Endothelial cell of umbilical vein (primary cell): ENCODE measurements around the gene ROCK2. TPM values are rescaled to one million over a fixed set of nuclear protein-coding genes. Genes with fewer than 3 reads are reported as not detected.

Experiments
- BruUV-seq: library from RNA; stranded (reverse); fragments of 400-500 nt; replicated peaks from 2 replicates; lab custom pipeline; 2021; lab: Mats Ljungman, UMichigan
- CTCF ChIA-PET: fragments of 300-600, 350-600 bp; sonication (Branson Sonifier 250); formaldehyde crosslinking; loops from one replicate; lab custom pipeline; 2021; ENCODE audit warnings: antibody characterized with exemption, inconsistent platforms; lab: Charles Lee
- POLR2A ChIA-PET: fragments of 300-600, 350-600 bp; sonication (Branson Sonifier 250); formaldehyde crosslinking; loops from one replicate; lab custom pipeline; 2021; ENCODE audit warnings: antibody characterized with exemption, inconsistent platforms; lab: Charles Lee
- DNase-seq: peaks from one replicate; pipeline ENCODE4 v3.0.0-alpha.2; 2011; ENCODE audit warnings: low read depth, low spot score
- FAIRE-seq: peaks from 2 replicates; lab custom pipeline; 2011; peaks lifted over from hg19 to GRCh38; lab: Jason Lieb, UNC
- H2AFZ ChIP-seq: 2 replicates; pipeline ENCODE4 v1.6.0; 2012; ENCODE audit warnings: low read depth, low read length, control low read depth, inconsistent platforms
- H3K27ac ChIP-seq: 2 replicates; pipeline ENCODE4 v1.5.1; 2011; ENCODE audit warnings: low read depth, mild to moderate bottlenecking, control low read depth, low read length, moderate library complexity; ENCODE audit not compliant: insufficient read depth
- H3K27me3 ChIP-seq, 2 experiments: 2 replicates each; pipeline versions ENCODE4 v1.6.0 to v1.6.1; 2011; ENCODE audit warnings: low read length in 2 of 2, mixed read lengths in 1 of 2; ENCODE audit not compliant: control insufficient read depth in 2 of 2, insufficient read depth in 2 of 2
- H3K36me3 ChIP-seq, 2 experiments: 2 replicates in 1 of 2; 3 replicates in 1 of 2; pipeline ENCODE4 v1.5.1; 2011; ENCODE audit warnings: low read length in 2 of 2, mild to moderate bottlenecking in 1 of 2, moderate library complexity in 1 of 2; ENCODE audit not compliant: control insufficient read depth in 2 of 2, insufficient read depth in 2 of 2; ENCODE audit errors: extremely low read depth in 1 of 2
- H3K4me1 ChIP-seq: 3 replicates; pipeline ENCODE4 v1.5.1; 2011; ENCODE audit warnings: mild to moderate bottlenecking, low read length; ENCODE audit not compliant: control insufficient read depth, insufficient read depth; ENCODE audit errors: extremely low read depth
- H3K4me2 ChIP-seq: 2 replicates; pipeline ENCODE4 v1.6.1; 2011; ENCODE audit warnings: low read length, control low read depth, mixed read lengths; ENCODE audit not compliant: insufficient read depth
- H3K4me3 ChIP-seq, 3 experiments: fragments of 200-600 bp in 1 of 3; sonication (generic), shearing (Covaris generic) in 1 of 3; replicated peaks in 1 of 3; 2 replicates each; pipeline ENCODE4 v1.5.1; 2011 to 2016; ENCODE audit warnings: control low read depth in 3 of 3, low read length in 3 of 3, mild to moderate bottlenecking in 2 of 3, inconsistent platforms in 1 of 3, low read depth in 1 of 3, moderate library complexity in 1 of 3; ENCODE audit not compliant: insufficient read depth in 1 of 3
- H3K79me2 ChIP-seq: 2 replicates; pipeline ENCODE4 v1.6.0; 2012; ENCODE audit warnings: low read length, inconsistent platforms; ENCODE audit not compliant: control insufficient read depth, insufficient read depth
- H3K9ac ChIP-seq: replicated peaks from 2 replicates; pipeline ENCODE3; 2011; ENCODE audit warnings: low read length, control low read depth; ENCODE audit not compliant: insufficient read depth; ENCODE audit errors: extremely low read depth
- H3K9me1 ChIP-seq: replicated peaks from 3 replicates; pipeline ENCODE4 v1.6.0; 2011; ENCODE audit warnings: mild to moderate bottlenecking, low read length; ENCODE audit not compliant: control insufficient read depth, insufficient read depth; ENCODE audit errors: extremely low read depth
- H3K9me3 ChIP-seq: replicated peaks from 2 replicates; pipeline ENCODE4 v1.5.1; 2012; ENCODE audit warnings: low read length, inconsistent platforms; ENCODE audit not compliant: control insufficient read depth, insufficient read depth
- H4K20me1 ChIP-seq: replicated peaks from 2 replicates; pipeline ENCODE3; 2011; ENCODE audit warnings: mild to moderate bottlenecking, low read length; ENCODE audit not compliant: control insufficient read depth, insufficient read depth; ENCODE audit errors: extremely low read depth
- CTCF ChIP-seq, 2 donors: IDR thresholded peaks; 1 replicate in 1 of 2; 2 replicates in 1 of 2; pipeline ENCODE4 v1.5.1; 2011; ENCODE audit warnings: low read length in 2 of 2, mild to moderate bottlenecking in 2 of 2, moderate library complexity in 2 of 2, control low read depth in 1 of 2, inconsistent platforms in 1 of 2, low read depth in 1 of 2; ENCODE audit not compliant: insufficient read depth in 1 of 2; ENCODE audit errors: extremely low read depth in 1 of 2
- EZH2 ChIP-seq: IDR thresholded peaks from 2 replicates; pipeline ENCODE4 v1.6.1; 2012; ENCODE audit warnings: borderline replicate concordance, low read depth, mild to moderate bottlenecking, moderate library complexity, low read length, inconsistent platforms; ENCODE audit not compliant: severe bottlenecking
- FOS ChIP-seq: IDR thresholded peaks from 2 replicates; pipeline ENCODE4 v1.6.1; 2011; ENCODE audit warnings: mild to moderate bottlenecking, low read length, moderate library complexity, borderline replicate concordance; ENCODE audit not compliant: insufficient read depth
- GATA2 ChIP-seq: IDR thresholded peaks from 2 replicates; pipeline ENCODE4 v1.7.0; 2011; ENCODE audit warnings: low read depth, mild to moderate bottlenecking, moderate library complexity, mixed read lengths, low read length; ENCODE audit not compliant: insufficient read length, insufficient read depth
- JUN ChIP-seq: IDR thresholded peaks from 2 replicates; pipeline ENCODE4 v1.6.1; 2011; ENCODE audit warnings: borderline replicate concordance, low read depth; ENCODE audit not compliant: insufficient read length, insufficient read depth
- MAX ChIP-seq: IDR thresholded peaks from 2 replicates; pipeline ENCODE4 v1.6.1; 2011; ENCODE audit not compliant: insufficient read depth, insufficient read length
- MYC ChIP-seq: IDR thresholded peaks from one replicate; pipeline ENCODE4 v1.6.1; 2011; ENCODE audit warnings: mild to moderate bottlenecking, low read depth, low read length
- POLR2A ChIP-seq: IDR thresholded peaks from 2 replicates; pipeline ENCODE4 v1.6.1; 2012; ENCODE audit warnings: low read depth, mild to moderate bottlenecking, control low read depth, low read length
- POLR2AphosphoS5 ChIP-seq: IDR thresholded peaks from 2 replicates; pipeline ENCODE4 v1.6.1; 2012; ENCODE audit warnings: low read depth, mild to moderate bottlenecking, control low read depth, low read length, moderate library complexity; ENCODE audit not compliant: insufficient read depth
- dilution Hi-C: fragments of 300-500 bp; cut with MboI; formaldehyde crosslinking; loops from one replicate; pipeline ENCODE4 v1.15.0; 2019; ENCODE audit warnings: low sequenced_read_pairs; ENCODE audit not compliant: extremely low pct_ligation_motif_present
- intact Hi-C: fragments of 100-400 bp; cut with micrococcal nuclease; formaldehyde crosslinking; loops from one replicate; pipeline ENCODE4 v1.10.0; 2022
- polyA plus RNA-seq, 4 experiments: library from polyadenylated mRNA; depleted of rRNA in 3 of 4; stranded (reverse) in 3 of 4; unstranded in 1 of 4; fragments of >200 nt; gene quantifications; 2 replicates each; pipeline versions ENCODE4 v1.2.1 to v1.2.3, GENCODE V29; 2011 to 2012; ENCODE audit warnings: missing spikeins in 1 of 4
- total RNA-seq: library from RNA; stranded (reverse); gene quantifications from 2 replicates; pipeline ENCODE4 v1.2.3, GENCODE V29; 2021

ROCK2 gene
- total and polyA plus RNA-seq, 2 donors (not counting 3 experiments of a cell fraction or from before 2014, with no cell fraction given) = 5.2 to 56.5 TPM

- no peaks in the 10 kb centered on the region for H3K27me3 ChIP-seq
- intact Hi-C loops = no loop called here
- ChIA-PET CTCF (interaction anchor here (1.7 kb wide), 1 partner anchor 251 kb away, joined by 5 read pairs; no protein-coding TSS in a partner anchor), POLR2A (no interaction called here)
- no peak overlapping the region for H2AFZ ChIP-seq
- peaks cover 2 to 32% of the 10 kb centered on the region in 2 experiments for H3K36me3 ChIP-seq
- H4K20me1 ChIP-seq = no peaks in the 10 kb centered on the region
- no peaks in the 10 kb centered on the region for H3K79me2 ChIP-seq
- H3K4me2 ChIP-seq = no peak overlapping the region
- no peak overlapping the region for H3K9ac ChIP-seq
- no peaks in the 10 kb centered on the region for H3K9me3 ChIP-seq
- H3K4me3 ChIP-seq = no peak overlapping the region
- H3K4me1 ChIP-seq = no peaks in the 10 kb centered on the region
- H3K27ac ChIP-seq = no peak overlapping the region
- DNase-seq (no peak), FAIRE-seq (no peak)
- no TSS peak for BruUV-seq
- TF ChIP-seq POLR2A (no peak), FOS (no peak), MAX (no peak), MYC (no peak), CTCF (IDR thresholded peaks at IDR 0.05; ENCODE audit: extremely low read depth in 1 of 2, insufficient read depth in 1 of 2, low read depth in 1 of 2, low read length in 2 of 2) (no peak), JUN (no peak), POLR2AphosphoS5 (no peak), EZH2 (no peak), GATA2 (no peak)
- dilution Hi-C loops = no loop called here
- H3K9me1 ChIP-seq = no peaks in the 10 kb centered on the region
Measured at GRCh38 chr2:11196246-11196645, 148.2 kb downstream of the ROCK2 start.
